GM18951 (cell line): Measurements from ENCODE around the gene NUDT21.
"Not testable (repeated sequence)": the region's sequence is repeated elsewhere in the genome, so short reads cannot be mapped to it uniquely, and the experiment has no call there.

ENCODE experiments used
- POLR2A ChIP-seq: IDR thresholded peaks from 4 replicates; pipeline ENCODE4 v1.6.1; 2011; ENCODE audit warnings: mild to moderate bottlenecking; ENCODE audit not compliant: insufficient read length, insufficient read depth; ENCODE audit errors: extremely low read depth
- in situ Hi-C: fragments of 300-500 bp; cut with MboI; formaldehyde crosslinking; loops from one replicate; pipeline ENCODE4 v1.12.0; 2022; ENCODE audit warnings: low sequenced_read_pairs, mixed read lengths, inconsistent platforms; ENCODE audit not compliant: unreplicated experiment

The NUDT21 gene

GRCh38 chr16:56400458-56400857, 50.7 kb downstream of the NUDT21 start:
- in situ Hi-C loops = no loop called here
- no peak for TF ChIP-seq POLR2A

- in situ Hi-C loops = no loop called here
Measured at GRCh38 chr16:56399486-56399885, 51.6 kb downstream of the NUDT21 start.

GRCh38 chr16:56399047-56399446, 52.1 kb downstream of the NUDT21 start:
- TF ChIP-seq POLR2A = no peak
- in situ Hi-C loops = no loop called here

More at GRCh38 chr16:56399486-56399885, 51.6 kb downstream of the NUDT21 start:
- TF ChIP-seq POLR2A = no peak

GRCh38 chr16:56396724-56397123, 54.4 kb downstream of the NUDT21 start:
- in situ Hi-C loops = not testable (repeated sequence)

- in situ Hi-C loops = no loop called here
- TF ChIP-seq POLR2A = no peak
Measured at GRCh38 chr16:56389554-56389953, 61.6 kb downstream of the NUDT21 start.

- no peak for TF ChIP-seq POLR2A
- in situ Hi-C loops = no loop called here
Measured at GRCh38 chr16:56388209-56388608, 62.9 kb downstream of the NUDT21 start.

GRCh38 chr16:56387396-56387795, 63.7 kb downstream of the NUDT21 start:
- in situ Hi-C loops = no loop called here
- TF ChIP-seq POLR2A = no peak

GRCh38 chr16:56384074-56384721, 66.9 kb downstream of the NUDT21 start:
- in situ Hi-C loops = no loop called here
- no peak for TF ChIP-seq POLR2A

GRCh38 chr16:56382901-56383355, 68.2 kb downstream of the NUDT21 start:
- in situ Hi-C loops = no loop called here

GRCh38 chr16:56382459-56382858, 68.7 kb downstream of the NUDT21 start:
- in situ Hi-C loops = no loop called here
- TF ChIP-seq POLR2A = no peak

More at GRCh38 chr16:56382901-56383355, 68.2 kb downstream of the NUDT21 start:
- TF ChIP-seq POLR2A = no peak

- in situ Hi-C loops = not testable (repeated sequence)
Measured at GRCh38 chr16:56380778-56381485, 70.2 kb downstream of the NUDT21 start.
